Ureter (tissue), 1 donor: Measurements from ENCODE around the gene DMRT2. TPM values are rescaled to one million over a fixed set of nuclear protein-coding genes. Genes with fewer than 3 reads are reported as not detected.

Source experiments
- DNase-seq: peaks from one replicate; pipeline ENCODE4 v3.0.0-alpha.2; 2020; ENCODE audit warnings: low spot score
- total RNA-seq: library from RNA; stranded (reverse); gene quantifications from one replicate; pipeline ENCODE4 v1.2.4, GENCODE V29; 2023
- donor health status: DM: yes; HTN: yes; CAD: no.

Gene DMRT2
- total RNA-seq, 1 donor from 2014 or later = 0.26 TPM

GRCh38 chr9:1094749-1095148 is 44.6 kb downstream of the DMRT2 start:
- DNase-seq = no peak

GRCh38 chr9:1096155-1096964 is 46.2 kb downstream of the DMRT2 start:
- DNase-seq = no peak

GRCh38 chr9:1098551-1098950 is 48.4 kb downstream of the DMRT2 start:
- no peak for DNase-seq

- no peak for DNase-seq
Observed at GRCh38 chr9:1100201-1100600, 50.0 kb downstream of the DMRT2 start.

- DNase-seq = no peak
Observed at GRCh38 chr9:1100945-1101344, 50.8 kb downstream of the DMRT2 start.

GRCh38 chr9:1101846-1102641 is 51.9 kb downstream of the DMRT2 start:
- no peak for DNase-seq

- DNase-seq = no peak
Observed at GRCh38 chr9:1102642-1102970, 52.4 kb downstream of the DMRT2 start.

Other genes with a start within 250 kb of the DMRT2 start
- gene DMRT1, start 208.7 kb upstream of the DMRT2 start, total RNA-seq = not detected
- not detected for gene DMRT3, start 73.7 kb upstream of the DMRT2 start, total RNA-seq